Stimulated activated naive CD8-positive, alpha-beta T cell treated with anti-CD3 and anti-CD28 coated beads, Interleukin-15, Interleukin-2, amounts not matched to agents 100 ng/mL and 50 ng/mL, for 24 hours (primary cell): ENCODE results near the gene ARL4D.

ENCODE experiments used
- H3K27ac Mint-ChIP-seq: one replicate; pipeline ENCODE4 v1.8.0; 2021; ENCODE audit warnings: mild to moderate bottlenecking, mixed read lengths
- H3K27me3 Mint-ChIP-seq: one replicate; pipeline ENCODE4 v1.8.0; 2021; ENCODE audit warnings: mixed read lengths
- H3K36me3 Mint-ChIP-seq: one replicate; pipeline ENCODE4 v1.8.0; 2021; ENCODE audit warnings: low read depth, mixed read lengths
- H3K4me1 Mint-ChIP-seq: one replicate; pipeline ENCODE4 v1.8.0; 2021; ENCODE audit warnings: low read depth, mixed read lengths
- H3K4me3 Mint-ChIP-seq: one replicate; pipeline ENCODE4 v1.8.0; 2021; ENCODE audit warnings: mild to moderate bottlenecking, mixed read lengths
- H3K9me3 Mint-ChIP-seq: one replicate; pipeline ENCODE4 v1.8.0; 2021; ENCODE audit warnings: mixed read lengths

ARL4D gene

GRCh38 chr17:43398724-43399595 is at the start of gene ARL4D:
Gene ARL4D (plus strand): TSS chr17:43398993. CDS start chr17:43399733, 740 bp downstream.
- Mint-ChIP-seq H3K27me3 (no peaks in the 10 kb centered on the region), H3K4me1 (peaks cover 24% of the 10 kb centered on the region), H3K36me3 (no peaks in the 10 kb centered on the region), H3K9me3 (no peaks in the 10 kb centered on the region), H3K27ac (peak within 1 kb of the TSS; percentile 85), H3K4me3 (peak within 1 kb of the TSS; percentile 89)

GRCh38 chr17:43349142-43349541 is 49.7 kb upstream of the ARL4D start:
- Mint-ChIP-seq H3K4me3 (no peak overlapping the region), H3K27me3 (no peaks in the 10 kb centered on the region), H3K36me3 (peaks cover 46% of the 10 kb centered on the region), H3K4me1 (peaks cover 24% of the 10 kb centered on the region), H3K27ac (no peak overlapping the region), H3K9me3 (peaks cover 35% of the 10 kb centered on the region)

GRCh38 chr17:43350888-43351361 is 47.9 kb upstream of the ARL4D start:
- no peak overlapping the region for H3K4me3 Mint-ChIP-seq
- peaks cover 46% of the 10 kb centered on the region for H3K36me3 Mint-ChIP-seq
- H3K9me3 Mint-ChIP-seq = peaks cover 35% of the 10 kb centered on the region
- H3K27me3 Mint-ChIP-seq = no peaks in the 10 kb centered on the region
- H3K4me1 Mint-ChIP-seq = peaks cover 24% of the 10 kb centered on the region
- no peak overlapping the region for H3K27ac Mint-ChIP-seq

- peaks cover 24% of the 10 kb centered on the region for H3K4me1 Mint-ChIP-seq
- no peaks in the 10 kb centered on the region for H3K27me3 Mint-ChIP-seq
- H3K9me3 Mint-ChIP-seq = peaks cover 34% of the 10 kb centered on the region
- H3K36me3 Mint-ChIP-seq = peaks cover 46% of the 10 kb centered on the region
- peak overlapping the region; percentile 7 for H3K27ac Mint-ChIP-seq
- H3K4me3 Mint-ChIP-seq = no peak overlapping the region
Measured at GRCh38 chr17:43351691-43352090, 47.1 kb upstream of the ARL4D start.

- H3K4me1 Mint-ChIP-seq = peaks cover 24% of the 10 kb centered on the region
- H3K27ac Mint-ChIP-seq = no peak overlapping the region
- peaks cover 24% of the 10 kb centered on the region for H3K9me3 Mint-ChIP-seq
- no peak overlapping the region for H3K4me3 Mint-ChIP-seq
- peaks cover 35% of the 10 kb centered on the region for H3K36me3 Mint-ChIP-seq
- no peaks in the 10 kb centered on the region for H3K27me3 Mint-ChIP-seq
Measured at GRCh38 chr17:43352579-43353331, 46.0 kb upstream of the ARL4D start.

- no peak overlapping the region for H3K4me3 Mint-ChIP-seq
- peaks cover 17% of the 10 kb centered on the region for H3K9me3 Mint-ChIP-seq
Measured at GRCh38 chr17:43353393-43353792, 45.4 kb upstream of the ARL4D start.

GRCh38 chr17:43354371-43354770 is 44.4 kb upstream of the ARL4D start:
- no peak overlapping the region for H3K27ac Mint-ChIP-seq
- peaks cover 14% of the 10 kb centered on the region for H3K9me3 Mint-ChIP-seq
- H3K4me1 Mint-ChIP-seq = peaks cover 36% of the 10 kb centered on the region

More at GRCh38 chr17:43353393-43353792, 45.4 kb upstream of the ARL4D start:
- no peaks in the 10 kb centered on the region for H3K27me3 Mint-ChIP-seq
- H3K4me1 Mint-ChIP-seq = peaks cover 27% of the 10 kb centered on the region
- H3K36me3 Mint-ChIP-seq = peaks cover 28% of the 10 kb centered on the region
- no peak overlapping the region for H3K27ac Mint-ChIP-seq

GRCh38 chr17:43356450-43356849 is 42.3 kb upstream of the ARL4D start:
- Mint-ChIP-seq H3K27me3 (no peaks in the 10 kb centered on the region), H3K4me3 (no peak overlapping the region), H3K27ac (no peak overlapping the region), H3K4me1 (peaks cover 48% of the 10 kb centered on the region), H3K36me3 (peaks cover 4% of the 10 kb centered on the region), H3K9me3 (peaks cover 4% of the 10 kb centered on the region)

More at GRCh38 chr17:43354371-43354770, 44.4 kb upstream of the ARL4D start:
- Mint-ChIP-seq H3K4me3 (no peak overlapping the region), H3K36me3 (peaks cover 19% of the 10 kb centered on the region), H3K27me3 (no peaks in the 10 kb centered on the region)

- Mint-ChIP-seq H3K9me3 (no peaks in the 10 kb centered on the region), H3K27ac (no peak overlapping the region), H3K27me3 (no peaks in the 10 kb centered on the region), H3K4me3 (no peak overlapping the region), H3K36me3 (peaks cover 4% of the 10 kb centered on the region), H3K4me1 (peaks cover 47% of the 10 kb centered on the region)
Measured at GRCh38 chr17:43356999-43357398, 41.8 kb upstream of the ARL4D start.

GRCh38 chr17:43359469-43360110 is 39.2 kb upstream of the ARL4D start:
- Mint-ChIP-seq H3K9me3 (no peaks in the 10 kb centered on the region), H3K27ac (peak overlapping the region; percentile 100), H3K27me3 (no peaks in the 10 kb centered on the region), H3K36me3 (no peaks in the 10 kb centered on the region), H3K4me3 (peak overlapping the region; percentile 94), H3K4me1 (peaks cover 51% of the 10 kb centered on the region)

- Mint-ChIP-seq H3K27me3 (no peaks in the 10 kb centered on the region), H3K36me3 (no peaks in the 10 kb centered on the region), H3K4me1 (peaks cover 58% of the 10 kb centered on the region), H3K9me3 (no peaks in the 10 kb centered on the region), H3K4me3 (peak overlapping the region; percentile 94), H3K27ac (peak overlapping the region; percentile 100)
Measured at GRCh38 chr17:43360376-43360738, 38.4 kb upstream of the ARL4D start.

- no peaks in the 10 kb centered on the region for H3K27me3 Mint-ChIP-seq
- H3K4me1 Mint-ChIP-seq = peaks cover 60% of the 10 kb centered on the region
- no peaks in the 10 kb centered on the region for H3K36me3 Mint-ChIP-seq
- H3K9me3 Mint-ChIP-seq = no peaks in the 10 kb centered on the region
- H3K4me3 Mint-ChIP-seq = peak overlapping the region; percentile 94
- peak overlapping the region; percentile 100 for H3K27ac Mint-ChIP-seq
Measured at GRCh38 chr17:43360739-43361505, 37.9 kb upstream of the ARL4D start.

- Mint-ChIP-seq H3K27ac (peak overlapping the region; percentile 34), H3K27me3 (no peaks in the 10 kb centered on the region), H3K9me3 (no peaks in the 10 kb centered on the region), H3K36me3 (no peaks in the 10 kb centered on the region), H3K4me3 (no peak overlapping the region), H3K4me1 (peaks cover 82% of the 10 kb centered on the region)
Measured at GRCh38 chr17:43363181-43363925, 35.4 kb upstream of the ARL4D start.

- Mint-ChIP-seq H3K4me3 (no peak overlapping the region), H3K4me1 (peaks cover 80% of the 10 kb centered on the region), H3K9me3 (no peaks in the 10 kb centered on the region), H3K27ac (no peak overlapping the region), H3K27me3 (no peaks in the 10 kb centered on the region), H3K36me3 (no peaks in the 10 kb centered on the region)
Measured at GRCh38 chr17:43363926-43364285, 34.9 kb upstream of the ARL4D start.
